GM21528 (cell line): ENCODE results near the gene GOLPH3.
"Not testable (repeated sequence)": the region's sequence is repeated elsewhere in the genome, so short reads cannot be mapped to it uniquely, and the experiment has no call there.

ENCODE experiments used
- ATAC-seq: cut with Tn5 transposase; IDR thresholded peaks from one replicate; pipeline ENCODE4 v1.9.1; 2021; ENCODE audit warnings: mild to moderate bottlenecking, moderate library complexity; ENCODE audit not compliant: unreplicated experiment, low FRiP score

The GOLPH3 gene

DNA sequence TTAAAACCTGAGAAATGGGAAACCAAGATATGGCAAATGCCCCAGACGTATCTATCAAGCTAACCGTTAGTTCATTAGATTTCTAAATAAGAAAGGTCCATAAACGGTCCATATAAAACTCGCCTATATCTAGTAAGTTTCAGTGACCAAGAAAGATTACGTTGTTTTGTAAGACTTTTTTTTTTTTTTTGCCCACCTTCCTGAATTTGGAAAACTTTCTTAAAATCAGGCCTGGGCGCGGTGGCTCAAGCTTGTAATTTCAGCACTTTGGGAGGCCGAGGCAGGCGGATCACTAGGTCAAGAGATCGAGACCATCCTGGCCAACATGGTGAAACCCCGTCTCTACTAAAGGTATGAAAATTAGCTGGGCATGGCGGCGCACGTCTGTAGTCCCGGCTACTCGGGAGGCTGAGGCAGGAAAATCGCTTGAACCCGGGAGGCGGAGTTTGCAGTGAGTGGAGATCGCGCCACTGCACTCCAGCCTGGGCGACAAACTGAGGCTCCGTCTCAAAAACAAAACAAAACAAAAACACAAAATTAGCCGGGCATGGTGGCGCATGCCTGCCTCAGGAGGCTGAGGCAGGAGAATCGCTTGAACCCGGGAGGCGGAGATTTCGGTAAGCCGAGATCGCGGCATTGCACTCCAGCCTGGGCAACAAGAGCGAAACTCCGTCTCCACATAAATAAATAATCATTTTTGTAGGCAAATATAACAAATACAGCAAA lies 1.8 kb downstream of the GOLPH3 start:
- ATAC-seq: not testable (repeated sequence)

DNA sequence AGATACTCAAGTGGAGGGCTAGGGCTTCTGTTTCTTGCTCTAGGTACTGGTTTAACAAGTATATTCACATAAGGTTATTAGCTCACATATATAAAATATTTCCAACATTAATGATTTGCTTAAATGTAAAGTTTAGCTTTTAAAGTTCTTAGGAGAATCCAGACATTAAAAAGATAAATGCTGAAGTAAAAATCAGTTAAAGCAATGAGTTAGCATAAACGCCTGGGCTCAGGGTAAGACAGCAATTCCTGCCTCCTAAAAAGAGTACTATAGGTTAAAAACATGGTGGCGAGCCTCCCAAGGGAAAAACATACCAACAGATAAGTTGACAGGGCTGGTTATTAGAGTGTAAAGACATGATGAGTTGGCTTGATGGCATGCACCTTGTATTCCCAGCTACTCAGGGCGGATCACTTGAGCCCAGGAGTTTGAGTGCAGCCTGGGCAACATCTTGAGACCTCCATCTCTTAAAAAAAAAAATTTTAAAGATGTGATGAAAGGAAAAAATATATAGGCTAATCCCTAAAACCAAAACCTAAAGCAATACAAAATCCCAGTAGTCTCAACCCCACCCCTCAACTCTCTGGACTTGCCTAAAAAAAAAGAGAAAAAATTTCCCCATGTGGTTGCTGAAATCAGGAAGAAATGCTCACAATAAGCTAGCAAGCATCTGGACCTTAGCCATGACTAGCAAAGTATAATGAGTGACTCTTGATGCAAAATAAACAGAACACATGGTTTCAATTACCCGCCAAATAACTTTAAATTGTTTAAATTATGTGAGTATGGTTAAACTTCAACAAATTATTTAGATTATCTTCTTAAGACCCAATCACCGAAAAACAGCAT lies 3.6 kb downstream of the GOLPH3 start:
- ATAC-seq: no peak

- ATAC-seq: no peak
Observed at GRCh38 chr5:32168460-32169033, 5.6 kb downstream of the GOLPH3 start.

DNA sequence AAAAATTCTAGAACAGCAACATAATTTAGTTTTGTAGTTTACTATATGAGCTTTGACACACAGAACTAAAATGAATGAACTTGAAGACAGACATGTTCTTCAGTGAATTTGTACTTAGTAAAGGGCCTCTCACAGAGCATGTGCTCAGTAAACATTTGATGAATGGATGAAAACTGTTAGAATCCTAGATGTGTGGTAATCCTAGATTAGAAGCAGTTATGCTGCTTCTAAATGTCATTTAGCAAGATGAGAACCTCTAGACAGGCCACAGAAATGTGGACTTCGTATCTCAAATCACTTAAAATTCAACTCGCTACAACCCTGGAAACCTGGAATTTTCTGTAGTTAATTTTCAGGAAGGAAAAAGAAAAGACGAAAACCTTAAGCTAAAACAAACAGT lies 8.5 kb downstream of the GOLPH3 start:
- no peak for ATAC-seq

GRCh38 chr5:32163785-32164184 lies 10.3 kb downstream of the GOLPH3 start:
- ATAC-seq: peak; percentile 47

DNA sequence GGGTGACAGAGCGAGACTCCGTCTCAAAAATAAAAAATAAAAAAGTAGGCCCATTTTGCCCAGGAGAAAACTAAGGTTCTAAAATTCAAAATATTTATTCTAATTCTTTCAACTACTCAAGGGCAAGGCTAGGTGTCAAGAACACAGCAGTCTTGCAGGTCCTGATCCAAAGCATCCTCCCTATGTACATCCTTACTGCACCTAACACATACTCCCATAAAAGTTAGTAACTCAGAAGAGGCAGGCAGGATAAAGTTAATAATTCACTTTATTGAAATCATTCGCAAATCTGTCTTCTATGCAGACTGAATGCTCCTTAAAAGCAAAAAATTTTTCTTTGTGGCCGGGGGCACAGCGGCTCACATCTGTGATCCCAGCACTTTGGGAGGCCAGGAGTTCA lies 11.1 kb downstream of the GOLPH3 start:
- no peak for ATAC-seq

DNA sequence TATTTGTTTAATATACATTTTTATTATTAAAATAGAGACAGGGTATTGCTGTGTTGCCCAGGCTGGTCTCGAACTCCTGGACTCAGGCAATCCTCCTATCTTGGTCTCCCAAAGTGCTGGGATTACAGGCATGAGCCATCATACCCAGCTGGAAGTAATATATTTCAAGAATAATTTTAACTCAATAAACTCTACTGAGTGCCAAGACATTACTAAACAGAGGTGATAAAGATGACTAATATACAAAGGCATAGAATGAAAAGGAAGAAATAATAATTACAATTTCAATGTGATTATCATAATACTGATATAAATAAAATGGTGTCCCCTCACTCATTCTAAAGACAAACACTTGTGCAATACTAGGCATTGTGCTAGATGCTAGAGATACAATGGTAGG lies 13.9 kb downstream of the GOLPH3 start:
- no peak for ATAC-seq

GRCh38 chr5:32159328-32160072 lies 14.6 kb downstream of the GOLPH3 start:
- no peak for ATAC-seq

- ATAC-seq: no peak
Observed at GRCh38 chr5:32158679-32158975, 15.5 kb downstream of the GOLPH3 start.

- ATAC-seq: no peak
Observed at GRCh38 chr5:32157078-32157477, 17.0 kb downstream of the GOLPH3 start.

DNA sequence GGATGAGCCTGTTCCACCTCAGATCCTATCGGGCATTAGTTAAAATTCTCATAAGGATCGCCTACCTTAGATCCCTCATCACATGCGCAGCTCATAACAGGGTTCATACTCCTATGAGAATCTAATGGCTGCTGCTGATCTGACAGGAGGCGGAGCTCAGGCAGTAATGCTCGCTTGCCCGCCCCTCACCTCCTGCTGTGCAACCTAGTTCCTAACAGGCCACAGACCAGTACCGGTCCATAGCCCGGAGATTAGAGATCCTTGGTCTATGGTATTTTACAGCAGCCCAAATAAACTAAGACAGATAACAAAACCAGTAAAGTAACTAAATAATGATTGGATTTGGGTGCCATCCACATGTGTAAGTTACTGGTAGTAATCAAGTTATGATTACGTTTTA lies 17.5 kb downstream of the GOLPH3 start:
- no peak for ATAC-seq

DNA sequence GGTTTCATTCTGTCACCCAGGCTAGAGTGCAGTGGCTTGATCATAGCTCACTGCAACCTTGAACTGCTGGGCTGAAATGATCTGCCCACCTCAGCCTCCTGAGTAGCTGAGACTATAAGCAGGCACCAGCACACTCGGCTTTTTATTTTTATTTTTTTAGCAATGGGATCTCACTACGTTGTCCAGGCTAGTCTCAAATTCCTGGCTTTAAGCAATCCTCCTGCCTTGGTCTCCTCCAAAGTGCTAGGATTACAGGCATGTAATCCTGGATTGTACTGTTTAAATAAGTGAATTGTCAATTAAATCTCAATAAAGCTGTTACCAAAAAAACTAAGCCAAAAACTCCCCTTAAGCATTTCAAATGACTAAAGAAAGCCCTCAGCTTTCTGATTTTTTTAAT lies 18.9 kb downstream of the GOLPH3 start:
- no peak for ATAC-seq

GRCh38 chr5:32153723-32154122 lies 20.4 kb downstream of the GOLPH3 start:
- ATAC-seq: no peak

- no peak for ATAC-seq
Observed at GRCh38 chr5:32151198-32151597, 22.9 kb downstream of the GOLPH3 start.

DNA sequence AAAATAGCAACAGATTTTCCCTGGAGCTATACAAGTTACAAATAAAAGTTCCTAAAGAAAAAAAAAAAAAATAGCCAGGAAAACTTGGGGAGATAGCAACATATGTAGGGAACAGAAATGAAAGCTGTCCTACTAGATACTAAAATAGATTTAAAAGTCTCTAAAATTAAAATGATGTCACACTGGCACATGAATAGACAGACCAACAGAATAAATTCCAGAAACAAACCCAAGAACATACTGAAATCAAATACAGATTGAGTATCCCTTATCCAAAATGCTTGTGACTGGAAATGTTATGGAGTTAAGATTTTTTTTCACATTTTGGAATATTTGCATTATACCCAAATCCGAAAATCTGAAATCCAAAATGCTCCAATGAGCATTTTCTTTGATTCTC lies 23.8 kb downstream of the GOLPH3 start:
- ATAC-seq: no peak

DNA sequence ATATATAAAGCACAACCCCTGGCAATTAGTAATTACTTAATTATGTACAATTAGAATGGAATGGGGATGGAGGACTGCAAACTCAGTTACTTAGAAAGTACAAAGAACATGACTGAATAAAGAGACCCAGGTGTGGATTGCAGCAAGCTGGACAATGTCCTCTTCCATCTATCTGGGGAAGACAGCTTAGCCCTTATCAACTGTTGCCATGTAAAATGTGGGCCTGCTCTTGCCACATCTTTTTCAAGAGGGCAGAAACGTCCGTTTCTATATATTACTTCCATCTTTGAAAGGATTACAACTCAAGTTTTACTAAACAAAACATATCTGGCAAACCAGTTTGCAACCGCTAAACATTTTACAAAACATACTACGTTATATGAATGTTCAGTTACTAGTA lies 26.2 kb downstream of the GOLPH3 start:
- no peak for ATAC-seq

GRCh38 chr5:32147236-32147635 lies 26.9 kb downstream of the GOLPH3 start:
- ATAC-seq: no peak

GRCh38 chr5:32145378-32145777 lies 28.7 kb downstream of the GOLPH3 start:
- ATAC-seq: no peak

GRCh38 chr5:32144378-32145207 lies 29.5 kb downstream of the GOLPH3 start:
- no peak for ATAC-seq
